ENCODE measurements around the gene CLCN7. TPM values are rescaled to one million over a fixed set of nuclear protein-coding genes. Genes with fewer than 3 reads are reported as not detected.

Gene CLCN7
- total and polyA plus RNA-seq, 2 of the 4 experiments (the other 2 are of a cell fraction), result 10.8 to 45.2 TPM

DNA sequence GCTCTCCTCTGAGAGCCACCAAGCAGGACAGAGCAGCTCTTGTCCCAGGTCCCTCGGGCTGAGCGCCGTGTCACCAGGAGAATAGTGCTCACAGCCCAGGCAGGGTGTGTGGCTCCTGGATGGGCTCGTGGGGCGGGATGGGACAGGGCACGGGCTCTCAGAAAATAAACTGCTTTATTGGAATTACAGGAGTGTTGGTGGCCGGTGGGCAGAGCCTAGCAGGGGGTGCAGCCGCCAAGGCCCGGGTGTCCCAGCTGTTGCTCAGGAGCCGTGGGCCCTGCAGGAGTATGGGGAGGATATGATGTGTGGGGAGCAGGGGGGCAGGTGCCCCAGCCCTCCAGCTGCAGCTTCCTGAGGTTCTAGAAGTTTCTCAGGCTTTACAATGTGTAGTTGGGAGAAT, 35.4 kb upstream of the CLCN7 start:
- Histone ChIP-seq H3K4me3 (ENCODE audit: insufficient read depth, low read depth, low read length) (no peak overlapping the region), H2AK5ac (ENCODE audit: low read depth, low read length) (no peak overlapping the region), H3K56ac (ENCODE audit: extremely low read depth, insufficient read depth, low read length) (no peak overlapping the region), H4K91ac (ENCODE audit: insufficient read depth, low read depth, low read length) (no peak overlapping the region), H4K20me1 (ENCODE audit: insufficient read depth, low read length) (no peaks in the 10 kb centered on the region; the same call in 1 of the 2 replicates), H4K5ac (ENCODE audit: low read depth, low read length) (no peak overlapping the region), H3K9me1 (ENCODE audit: insufficient read depth, low read length) (no peaks in the 10 kb centered on the region), H3K9me3 (ENCODE audit: control insufficient read depth, insufficient read depth, low read length) (peaks cover 4% of the 10 kb centered on the region), H3K27ac (ENCODE audit: insufficient read depth, low read length) (no peak overlapping the region), H3K4ac (ENCODE audit: low read depth, low read length) (no peak overlapping the region), H2BK120ac (ENCODE audit: low read depth, low read length) (no peak overlapping the region), H3K14ac (replicated peaks; ENCODE audit: low read depth, low read length) (no peak overlapping the region), H3K27me3 (ENCODE audit: control insufficient read depth, insufficient read depth, low read length) (no peaks in the 10 kb centered on the region), H4K8ac (ENCODE audit: low read depth in 2 of 2, low read length in 2 of 2) (no peak overlapping the region), H3K9ac (ENCODE audit: low read depth, low read length) (no peak overlapping the region), H2BK20ac (ENCODE audit: low read depth, low read length) (no peak overlapping the region), H3K23ac (ENCODE audit: low read depth, low read length) (no peak overlapping the region), H3K4me1 (ENCODE audit: control insufficient read depth, insufficient read depth, low read length) (no peaks in the 10 kb centered on the region), H2BK15ac (ENCODE audit: low read depth, low read length) (no peak overlapping the region), H2BK5ac (ENCODE audit: low read depth, low read length, poor library complexity, severe bottlenecking) (no peak overlapping the region), H2AK9ac (replicated peaks; ENCODE audit: low read depth, low read length, poor library complexity) (no peak overlapping the region), H3K4me2 (ENCODE audit: low read depth, low read length) (no peak overlapping the region), H3K36me3 (ENCODE audit: control insufficient read depth, insufficient read depth, low read length) (peaks cover 27% of the 10 kb centered on the region), H3K79me1 (ENCODE audit: low read depth in 1 of 2, low read length in 2 of 2) (no peaks in the 10 kb centered on the region), H2AFZ (replicated peaks; ENCODE audit: low read length, poor library complexity) (no peak overlapping the region), H3K18ac (ENCODE audit: low read depth, low read length) (no peak overlapping the region)
- dilution Hi-C loops (cut with HindIII; ENCODE audit: low sequenced_read_pairs, unreplicated experiment), result no loop called here
- ChIA-PET CTCF (no interaction called here), POLR2A (ENCODE audit: unreplicated experiment) (no interaction called here)
- in situ Hi-C loops (cut with MboI; ENCODE audit: low sequenced_read_pairs), result no loop called here
- WGBS, 2 experiments (ENCODE audit: extremely low coverage in 2 of 2, insufficient read length in 1 of 2), result 84% methylated on average over 5 of the region's 10 CpGs; no CpG with 5 or more reads in 1 of the 2 experiments
- DNase-seq, result no peak
- no peak for ATAC-seq (ENCODE audit: low read depth)
- intact Hi-C loops (cut with micrococcal nuclease), result no loop called here
- no TSS peak for BruUV-seq (replicated peaks)
- TF ChIP-seq SMC3 (IDR thresholded peaks at IDR 0.05; ENCODE audit: low read depth, low read length) (no peak), MAFK (IDR thresholded peaks at IDR 0.05; ENCODE audit: low read depth, low read length) (no peak), RFX5 (IDR thresholded peaks at IDR 0.05; ENCODE audit: low read depth, low read length) (no peak), RCOR1 (IDR thresholded peaks at IDR 0.05; ENCODE audit: insufficient replicate concordance, low read length) (no peak), MAZ (IDR thresholded peaks at IDR 0.05; ENCODE audit: borderline replicate concordance, low read depth, low read length) (no peak), RAD21 (IDR thresholded peaks at IDR 0.05; ENCODE audit: low read length) (no peak), MXI1 (IDR thresholded peaks at IDR 0.05; ENCODE audit: borderline replicate concordance, low read depth, low read length) (no peak), POLR2A (IDR thresholded peaks at IDR 0.05; ENCODE audit: low read depth, low read length) (no peak), CHD1 (IDR thresholded peaks at IDR 0.05; ENCODE audit: low read depth, low read length) (no peak), CEBPB (IDR thresholded peaks at IDR 0.05; ENCODE audit: low read depth, low read length) (no peak), NFE2L2 (IDR thresholded peaks at IDR 0.05; ENCODE audit: low read depth, low read length) (no peak), FOS (IDR thresholded peaks at IDR 0.05; ENCODE audit: low read depth, low read length) (no peak), BHLHE40 (IDR thresholded peaks at IDR 0.05; ENCODE audit: low read depth, low read length) (no peak)
- TF ChIP-seq, protein P1, sequence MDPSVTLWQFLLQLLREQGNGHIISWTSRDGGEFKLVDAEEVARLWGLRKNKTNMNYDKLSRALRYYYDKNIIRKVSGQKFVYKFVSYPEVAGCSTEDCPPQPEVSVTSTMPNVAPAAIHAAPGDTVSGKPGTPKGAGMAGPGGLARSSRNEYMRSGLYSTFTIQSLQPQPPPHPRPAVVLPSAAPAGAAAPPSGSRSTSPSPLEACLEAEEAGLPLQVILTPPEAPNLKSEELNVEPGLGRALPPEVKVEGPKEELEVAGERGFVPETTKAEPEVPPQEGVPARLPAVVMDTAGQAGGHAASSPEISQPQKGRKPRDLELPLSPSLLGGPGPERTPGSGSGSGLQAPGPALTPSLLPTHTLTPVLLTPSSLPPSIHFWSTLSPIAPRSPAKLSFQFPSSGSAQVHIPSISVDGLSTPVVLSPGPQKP (IDR thresholded peaks at IDR 0.05; ENCODE audit: borderline replicate concordance, low read depth, low read length), result no peak
- TF ChIP-seq, protein P2, sequence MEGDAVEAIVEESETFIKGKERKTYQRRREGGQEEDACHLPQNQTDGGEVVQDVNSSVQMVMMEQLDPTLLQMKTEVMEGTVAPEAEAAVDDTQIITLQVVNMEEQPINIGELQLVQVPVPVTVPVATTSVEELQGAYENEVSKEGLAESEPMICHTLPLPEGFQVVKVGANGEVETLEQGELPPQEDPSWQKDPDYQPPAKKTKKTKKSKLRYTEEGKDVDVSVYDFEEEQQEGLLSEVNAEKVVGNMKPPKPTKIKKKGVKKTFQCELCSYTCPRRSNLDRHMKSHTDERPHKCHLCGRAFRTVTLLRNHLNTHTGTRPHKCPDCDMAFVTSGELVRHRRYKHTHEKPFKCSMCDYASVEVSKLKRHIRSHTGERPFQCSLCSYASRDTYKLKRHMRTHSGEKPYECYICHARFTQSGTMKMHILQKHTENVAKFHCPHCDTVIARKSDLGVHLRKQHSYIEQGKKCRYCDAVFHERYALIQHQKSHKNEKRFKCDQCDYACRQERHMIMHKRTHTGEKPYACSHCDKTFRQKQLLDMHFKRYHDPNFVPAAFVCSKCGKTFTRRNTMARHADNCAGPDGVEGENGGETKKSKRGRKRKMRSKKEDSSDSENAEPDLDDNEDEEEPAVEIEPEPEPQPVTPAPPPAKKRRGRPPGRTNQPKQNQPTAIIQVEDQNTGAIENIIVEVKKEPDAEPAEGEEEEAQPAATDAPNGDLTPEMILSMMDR (conservative IDR thresholded peaks at IDR 0.05; ENCODE audit: low read depth, low read length), result no peak
- TF ChIP-seq, protein P3, sequence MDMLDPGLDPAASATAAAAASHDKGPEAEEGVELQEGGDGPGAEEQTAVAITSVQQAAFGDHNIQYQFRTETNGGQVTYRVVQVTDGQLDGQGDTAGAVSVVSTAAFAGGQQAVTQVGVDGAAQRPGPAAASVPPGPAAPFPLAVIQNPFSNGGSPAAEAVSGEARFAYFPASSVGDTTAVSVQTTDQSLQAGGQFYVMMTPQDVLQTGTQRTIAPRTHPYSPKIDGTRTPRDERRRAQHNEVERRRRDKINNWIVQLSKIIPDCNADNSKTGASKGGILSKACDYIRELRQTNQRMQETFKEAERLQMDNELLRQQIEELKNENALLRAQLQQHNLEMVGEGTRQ (IDR thresholded peaks at IDR 0.05; ENCODE audit: low read depth, low read length), result no peak

All from IMR-90 (cell line).